Measurements from ENCODE around the gene TMC7. TPM values are rescaled to one million over a fixed set of nuclear protein-coding genes. Genes with fewer than 3 reads are reported as not detected.

The TMC7 gene
- total and polyA plus RNA-seq, 2 donors (not counting 3 experiments of a cell fraction or from before 2014, with no cell fraction given), result 5.7 to 7.0 TPM

- H3K9me1 ChIP-seq (replicated peaks; ENCODE audit: control insufficient read depth, extremely low read depth, insufficient read depth, low read length), result no peaks in the 10 kb centered on the region
Observed at GRCh38 chr16:19084879-19085278, 101.1 kb downstream of the TMC7 start.

GRCh38 chr16:19085679-19086200 is 102.0 kb downstream of the TMC7 start:
- Histone ChIP-seq H2AFZ (ENCODE audit: low read depth, low read length) (peak overlapping the region; percentile 97), H3K9me3 (replicated peaks; ENCODE audit: control insufficient read depth, insufficient read depth, low read length) (no peaks in the 10 kb centered on the region), H3K27me3 (ENCODE audit: control insufficient read depth in 2 of 2, insufficient read depth in 2 of 2, low read length in 2 of 2) (no peaks in the 10 kb centered on the region), H3K27ac (ENCODE audit: insufficient read depth, low read depth, low read length) (no peak overlapping the region), H3K4me1 (ENCODE audit: control insufficient read depth, extremely low read depth, insufficient read depth, low read length) (peaks cover 15% of the 10 kb centered on the region), H4K20me1 (replicated peaks; ENCODE audit: control insufficient read depth, extremely low read depth, insufficient read depth, low read length) (no peaks in the 10 kb centered on the region), H3K79me2 (ENCODE audit: control insufficient read depth, insufficient read depth, low read length) (no peaks in the 10 kb centered on the region), H3K4me2 (ENCODE audit: insufficient read depth, low read length) (peak overlapping the region; percentile 90), H3K9me1 (replicated peaks; ENCODE audit: control insufficient read depth, extremely low read depth, insufficient read depth, low read length) (no peaks in the 10 kb centered on the region), H3K9ac (replicated peaks; ENCODE audit: extremely low read depth, insufficient read depth, low read length) (no peak overlapping the region), H3K4me3 (replicated peaks in 1 of 3; ENCODE audit: insufficient read depth in 1 of 3, low read depth in 1 of 3, low read length in 3 of 3) (no peak overlapping the region), H3K36me3 (ENCODE audit: control insufficient read depth in 2 of 2, extremely low read depth in 1 of 2, insufficient read depth in 2 of 2, low read length in 2 of 2) (no peaks in the 10 kb centered on the region)
- FAIRE-seq (peak; percentile 78), DNase-seq (ENCODE audit: low read depth, low spot score) (peak; percentile 54)
- CTCF ChIA-PET, result interaction anchor here (0.6 to 4.2 kb wide), 32 partner anchors 8 to 498 kb away, joined by 3 to 244 read pairs (median 6); partner anchors contain the start of genes ITPRIPL2 and TMC7
- dilution Hi-C loops (cut with MboI; ENCODE audit: extremely low pct_ligation_motif_present, low sequenced_read_pairs), result no loop called here
- POLR2A ChIA-PET, result interaction anchor here (0.7 to 2.8 kb wide), 4 partner anchors 10 to 417 kb away, joined by 4 to 15 read pairs (median 6); partner anchors contain the start of genes ARL6IP1 and ITPRIPL2
- TF ChIP-seq GATA2 (IDR thresholded peaks at IDR 0.05; ENCODE audit: insufficient read depth, insufficient read length, low read depth, low read length) (peak; percentile 71), CTCF (IDR thresholded peaks at IDR 0.05; ENCODE audit: extremely low read depth in 1 of 2, insufficient read depth in 1 of 2, low read depth in 1 of 2, low read length in 2 of 2) (no peak)
- intact Hi-C loops (cut with micrococcal nuclease), result loop anchor here (1.0 to 2.0 kb wide), 9 partner anchors 29 to 417 kb away; partner anchors contain the start of gene TMC7
- BruUV-seq (replicated peaks), result no TSS peak

More at GRCh38 chr16:19084879-19085278, 101.1 kb downstream of the TMC7 start:
- intact Hi-C loops (cut with micrococcal nuclease), result no loop called here
- Histone ChIP-seq H4K20me1 (replicated peaks; ENCODE audit: control insufficient read depth, extremely low read depth, insufficient read depth, low read length) (no peaks in the 10 kb centered on the region), H3K79me2 (ENCODE audit: control insufficient read depth, insufficient read depth, low read length) (no peaks in the 10 kb centered on the region), H3K27me3 (ENCODE audit: control insufficient read depth in 2 of 2, insufficient read depth in 2 of 2, low read length in 2 of 2) (no peaks in the 10 kb centered on the region), H3K4me2 (ENCODE audit: insufficient read depth, low read length) (no peak overlapping the region), H3K9me3 (replicated peaks; ENCODE audit: control insufficient read depth, insufficient read depth, low read length) (no peaks in the 10 kb centered on the region), H2AFZ (ENCODE audit: low read depth, low read length) (no peak overlapping the region), H3K4me1 (ENCODE audit: control insufficient read depth, extremely low read depth, insufficient read depth, low read length) (peaks cover 15% of the 10 kb centered on the region), H3K36me3 (ENCODE audit: control insufficient read depth in 2 of 2, extremely low read depth in 1 of 2, insufficient read depth in 2 of 2, low read length in 2 of 2) (no peaks in the 10 kb centered on the region), H3K27ac (ENCODE audit: insufficient read depth, low read depth, low read length) (no peak overlapping the region), H3K9ac (replicated peaks; ENCODE audit: extremely low read depth, insufficient read depth, low read length) (no peak overlapping the region), H3K4me3 (replicated peaks in 1 of 3; ENCODE audit: insufficient read depth in 1 of 3, low read depth in 1 of 3, low read length in 3 of 3) (no peak overlapping the region)
- DNase-seq (ENCODE audit: low read depth, low spot score) (no peak), FAIRE-seq (no peak)
- dilution Hi-C loops (cut with MboI; ENCODE audit: extremely low pct_ligation_motif_present, low sequenced_read_pairs), result no loop called here
- ChIA-PET POLR2A (interaction anchor here (1.0 to 2.8 kb wide), 2 partner anchors 9 to 29 kb away, joined by 6 to 15 read pairs; partner anchors contain the start of gene ITPRIPL2), CTCF (interaction anchor here (0.6 to 4.2 kb wide), 13 partner anchors 10 to 418 kb away, joined by 3 to 244 read pairs (median 6); partner anchors contain the start of genes COQ7, ITPRIPL2 and TMC7)
- BruUV-seq (replicated peaks), result no TSS peak
- TF ChIP-seq FOS (IDR thresholded peaks at IDR 0.05; ENCODE audit: borderline replicate concordance, insufficient read depth, low read length) (no peak), MYC (IDR thresholded peaks at IDR 0.05; ENCODE audit: low read depth, low read length) (no peak), POLR2A (IDR thresholded peaks at IDR 0.05; ENCODE audit: low read depth, low read length) (no peak)
